ENCODE results near the gene RBM7.

GRCh38 chr11:114432893-114433292 is 32.4 kb downstream of the RBM7 start:
- TF ChIP-seq EP300 (IDR thresholded peaks at IDR 0.05; ENCODE audit: borderline replicate concordance in 1 of 2, low read depth in 2 of 2, low read length in 2 of 2), result no peak
- TF ChIP-seq, protein P1, sequence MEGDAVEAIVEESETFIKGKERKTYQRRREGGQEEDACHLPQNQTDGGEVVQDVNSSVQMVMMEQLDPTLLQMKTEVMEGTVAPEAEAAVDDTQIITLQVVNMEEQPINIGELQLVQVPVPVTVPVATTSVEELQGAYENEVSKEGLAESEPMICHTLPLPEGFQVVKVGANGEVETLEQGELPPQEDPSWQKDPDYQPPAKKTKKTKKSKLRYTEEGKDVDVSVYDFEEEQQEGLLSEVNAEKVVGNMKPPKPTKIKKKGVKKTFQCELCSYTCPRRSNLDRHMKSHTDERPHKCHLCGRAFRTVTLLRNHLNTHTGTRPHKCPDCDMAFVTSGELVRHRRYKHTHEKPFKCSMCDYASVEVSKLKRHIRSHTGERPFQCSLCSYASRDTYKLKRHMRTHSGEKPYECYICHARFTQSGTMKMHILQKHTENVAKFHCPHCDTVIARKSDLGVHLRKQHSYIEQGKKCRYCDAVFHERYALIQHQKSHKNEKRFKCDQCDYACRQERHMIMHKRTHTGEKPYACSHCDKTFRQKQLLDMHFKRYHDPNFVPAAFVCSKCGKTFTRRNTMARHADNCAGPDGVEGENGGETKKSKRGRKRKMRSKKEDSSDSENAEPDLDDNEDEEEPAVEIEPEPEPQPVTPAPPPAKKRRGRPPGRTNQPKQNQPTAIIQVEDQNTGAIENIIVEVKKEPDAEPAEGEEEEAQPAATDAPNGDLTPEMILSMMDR (IDR thresholded peaks at IDR 0.05; ENCODE audit: control extremely low read depth in 1 of 3, insufficient read depth in 1 of 3, low read depth in 1 of 3, low read length in 3 of 3), result no peak
